Measurements from ENCODE around the gene SHROOM1. TPM values are rescaled to one million over a fixed set of nuclear protein-coding genes. Genes with fewer than 3 reads are reported as not detected.

SHROOM1 gene
- total and polyA plus RNA-seq, 9 of the 15 experiments (the other 6 are each of a cell fraction or from before 2014, with no cell fraction given): 0.44 to 26.5 (median 11.9) TPM

- no TSS peak for BruUV-seq (replicated peaks)
- intact Hi-C loops (cut with micrococcal nuclease) (no loop called here), in situ Hi-C loops (cut with MboI) (no loop called here)
- ChIA-PET CTCF (ENCODE audit: low intra/inter-chr PET ratio) (no interaction called here), POLR2A (interaction anchor here (0.6 to 1.7 kb wide), 9 partner anchors 8 to 48 kb away, joined by 3 to 5 read pairs (median 3); no protein-coding TSS in a partner anchor)
- H3K36me3 ChIP-seq (ENCODE audit: control insufficient read depth, insufficient read depth, low read length): peaks cover 48% of the 10 kb centered on the region; the same call in 2 of the 3 replicates
- TF ChIP-seq NRF1 (conservative IDR thresholded peaks at IDR 0.05 in 1 of 2, IDR thresholded peaks at IDR 0.05 in 1 of 2) (no peak), ZNF586 (CRISPR knock-in tag; conservative IDR thresholded peaks at IDR 0.05) (no peak), NR2C2 (CRISPR knock-in tag; IDR thresholded peaks at IDR 0.05) (0 out of 2 replicates have a peak, but pooled peaks have one; percentile 49), NR2C2 (tag; IDR thresholded peaks at IDR 0.05) (no peak)
- H3K4me3 ChIP-seq: no peak overlapping the region
- no peaks in the 10 kb centered on the region for H3K9me1 ChIP-seq (ENCODE audit: control insufficient read depth, insufficient read depth, low read length)
- FAIRE-seq (no peak), ATAC-seq (no peak), DNase-seq (ENCODE audit: extremely low read depth in 1 of 4, low spot score in 3 of 4) (no peak)
- H3K4me2 ChIP-seq (ENCODE audit: insufficient read depth, low read length): peak overlapping the region; percentile 88; the same call in 1 of the 2 replicates
- peaks cover 39 to 52% of the 10 kb centered on the region in 2 experiments for H3K4me1 ChIP-seq (replicated peaks in 1 of 2; ENCODE audit: control insufficient read depth in 2 of 2, insufficient read depth in 2 of 2, low read length in 2 of 2)
- peak overlapping the region in 1 of 2 experiments; percentile 90; a peak in 2 of 4 replicates for H3K9ac ChIP-seq (ENCODE audit: insufficient read depth in 1 of 2, low read depth in 2 of 2, low read length in 2 of 2)
- peaks cover 14% of the 10 kb centered on the region for H4K20me1 ChIP-seq (replicated peaks; ENCODE audit: control insufficient read depth, insufficient read depth, low read length)
- H3K79me2 ChIP-seq (ENCODE audit: control insufficient read depth, insufficient read depth, low read length): peaks cover 97% of the 10 kb centered on the region
- no peak overlapping the region for H3K27ac ChIP-seq (ENCODE audit: extremely low read depth, low read depth, low read length)
- 67% methylated on average over 5 of the region's 5 CpGs for WGBS (ENCODE audit: insufficient coverage, low coverage, missing lambda C conversion rate)
- no peaks in the 10 kb centered on the region for H3K27me3 ChIP-seq (ENCODE audit: control insufficient read depth in 2 of 2, insufficient read depth in 2 of 2, low read length in 2 of 2)
- H3K9me3 ChIP-seq (replicated peaks; ENCODE audit: control insufficient read depth, insufficient read depth, low read depth, low read length): no peaks in the 10 kb centered on the region
- H2AFZ ChIP-seq (ENCODE audit: low read depth, low read length): no peak overlapping the region
Observed at GRCh38 chr5:132773114-132773513, 57.3 kb downstream of the SHROOM1 start.

Measured in K562 (cell line).